ENCODE results near the gene DLL4. TPM values are rescaled to one million over a fixed set of nuclear protein-coding genes. Genes with fewer than 3 reads are reported as not detected.

Gene DLL4
- total and polyA plus RNA-seq, 10 of the 15 experiments (the other 5 are each of a cell fraction or from before 2014, with no cell fraction given), result 0.04 to 0.16 (median 0.09) TPM; not detected in 6

DNA sequence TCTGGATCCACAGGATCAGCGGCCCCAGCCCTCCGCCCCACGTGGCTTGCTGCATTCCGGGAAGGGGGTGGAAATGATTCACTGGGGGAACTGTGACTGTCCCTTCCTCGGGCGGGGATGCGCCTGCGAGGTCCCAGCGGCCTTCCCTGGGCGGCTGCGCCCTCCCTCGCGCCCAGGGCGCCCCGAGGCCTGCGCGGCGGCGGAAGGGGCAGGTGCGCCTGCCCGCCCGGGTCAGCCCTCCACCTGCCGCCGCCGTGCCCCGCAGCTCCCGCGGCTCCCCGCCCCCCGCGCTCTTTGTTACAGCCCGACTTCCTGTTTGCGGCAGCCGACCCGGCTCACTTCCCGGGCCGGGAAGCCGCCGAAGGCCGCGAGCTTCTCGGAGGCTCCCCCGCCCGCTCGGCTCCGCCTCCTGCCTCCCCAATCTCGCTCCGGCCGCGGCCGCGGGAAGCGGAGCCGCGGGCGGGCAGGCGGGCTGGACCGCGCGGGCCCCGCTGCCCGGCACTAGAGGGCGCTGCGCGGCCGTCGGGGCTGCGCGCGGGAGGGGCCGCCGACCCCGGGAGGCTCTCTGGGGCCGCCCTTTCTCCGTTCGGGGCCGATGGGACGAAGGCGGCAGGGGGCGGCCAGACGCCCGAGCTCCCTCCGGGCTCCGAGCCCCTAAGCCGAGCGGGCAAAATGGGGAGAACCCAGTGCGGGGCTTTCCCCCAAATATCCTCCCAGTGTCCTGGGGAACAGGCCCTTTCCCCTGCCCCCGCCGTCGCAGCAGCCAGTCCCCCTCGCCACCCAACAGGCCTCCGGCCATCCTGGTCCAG lies 12.6 kb downstream of the DLL4 start (continued):
- no peak for TF ChIP-seq CHD2 (IDR thresholded peaks at IDR 0.05; ENCODE audit: borderline replicate concordance, low read depth, low read length)
- no peak for TF ChIP-seq FOXM1 (IDR thresholded peaks at IDR 0.05; ENCODE audit: low read depth, low read length)
- no peak for TF ChIP-seq MYB (IDR thresholded peaks at IDR 0.05; ENCODE audit: borderline replicate concordance, low read depth, low read length)
- TF ChIP-seq, protein P1, sequence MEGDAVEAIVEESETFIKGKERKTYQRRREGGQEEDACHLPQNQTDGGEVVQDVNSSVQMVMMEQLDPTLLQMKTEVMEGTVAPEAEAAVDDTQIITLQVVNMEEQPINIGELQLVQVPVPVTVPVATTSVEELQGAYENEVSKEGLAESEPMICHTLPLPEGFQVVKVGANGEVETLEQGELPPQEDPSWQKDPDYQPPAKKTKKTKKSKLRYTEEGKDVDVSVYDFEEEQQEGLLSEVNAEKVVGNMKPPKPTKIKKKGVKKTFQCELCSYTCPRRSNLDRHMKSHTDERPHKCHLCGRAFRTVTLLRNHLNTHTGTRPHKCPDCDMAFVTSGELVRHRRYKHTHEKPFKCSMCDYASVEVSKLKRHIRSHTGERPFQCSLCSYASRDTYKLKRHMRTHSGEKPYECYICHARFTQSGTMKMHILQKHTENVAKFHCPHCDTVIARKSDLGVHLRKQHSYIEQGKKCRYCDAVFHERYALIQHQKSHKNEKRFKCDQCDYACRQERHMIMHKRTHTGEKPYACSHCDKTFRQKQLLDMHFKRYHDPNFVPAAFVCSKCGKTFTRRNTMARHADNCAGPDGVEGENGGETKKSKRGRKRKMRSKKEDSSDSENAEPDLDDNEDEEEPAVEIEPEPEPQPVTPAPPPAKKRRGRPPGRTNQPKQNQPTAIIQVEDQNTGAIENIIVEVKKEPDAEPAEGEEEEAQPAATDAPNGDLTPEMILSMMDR (IDR thresholded peaks at IDR 0.05 in 2 of 3, conservative IDR thresholded peaks at IDR 0.05 in 1 of 3; ENCODE audit: control insufficient read depth in 2 of 3, extremely low read depth in 1 of 3, insufficient read depth in 1 of 3, low read depth in 3 of 3, low read length in 3 of 3), result peak; percentile 29 to 69 (median 43); a peak in 4 of 6 replicates
- TF ChIP-seq, protein P2, sequence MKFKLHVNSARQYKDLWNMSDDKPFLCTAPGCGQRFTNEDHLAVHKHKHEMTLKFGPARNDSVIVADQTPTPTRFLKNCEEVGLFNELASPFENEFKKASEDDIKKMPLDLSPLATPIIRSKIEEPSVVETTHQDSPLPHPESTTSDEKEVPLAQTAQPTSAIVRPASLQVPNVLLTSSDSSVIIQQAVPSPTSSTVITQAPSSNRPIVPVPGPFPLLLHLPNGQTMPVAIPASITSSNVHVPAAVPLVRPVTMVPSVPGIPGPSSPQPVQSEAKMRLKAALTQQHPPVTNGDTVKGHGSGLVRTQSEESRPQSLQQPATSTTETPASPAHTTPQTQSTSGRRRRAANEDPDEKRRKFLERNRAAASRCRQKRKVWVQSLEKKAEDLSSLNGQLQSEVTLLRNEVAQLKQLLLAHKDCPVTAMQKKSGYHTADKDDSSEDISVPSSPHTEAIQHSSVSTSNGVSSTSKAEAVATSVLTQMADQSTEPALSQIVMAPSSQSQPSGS (IDR thresholded peaks at IDR 0.05; ENCODE audit: low read length), result no peak
- TF ChIP-seq, protein P3, sequence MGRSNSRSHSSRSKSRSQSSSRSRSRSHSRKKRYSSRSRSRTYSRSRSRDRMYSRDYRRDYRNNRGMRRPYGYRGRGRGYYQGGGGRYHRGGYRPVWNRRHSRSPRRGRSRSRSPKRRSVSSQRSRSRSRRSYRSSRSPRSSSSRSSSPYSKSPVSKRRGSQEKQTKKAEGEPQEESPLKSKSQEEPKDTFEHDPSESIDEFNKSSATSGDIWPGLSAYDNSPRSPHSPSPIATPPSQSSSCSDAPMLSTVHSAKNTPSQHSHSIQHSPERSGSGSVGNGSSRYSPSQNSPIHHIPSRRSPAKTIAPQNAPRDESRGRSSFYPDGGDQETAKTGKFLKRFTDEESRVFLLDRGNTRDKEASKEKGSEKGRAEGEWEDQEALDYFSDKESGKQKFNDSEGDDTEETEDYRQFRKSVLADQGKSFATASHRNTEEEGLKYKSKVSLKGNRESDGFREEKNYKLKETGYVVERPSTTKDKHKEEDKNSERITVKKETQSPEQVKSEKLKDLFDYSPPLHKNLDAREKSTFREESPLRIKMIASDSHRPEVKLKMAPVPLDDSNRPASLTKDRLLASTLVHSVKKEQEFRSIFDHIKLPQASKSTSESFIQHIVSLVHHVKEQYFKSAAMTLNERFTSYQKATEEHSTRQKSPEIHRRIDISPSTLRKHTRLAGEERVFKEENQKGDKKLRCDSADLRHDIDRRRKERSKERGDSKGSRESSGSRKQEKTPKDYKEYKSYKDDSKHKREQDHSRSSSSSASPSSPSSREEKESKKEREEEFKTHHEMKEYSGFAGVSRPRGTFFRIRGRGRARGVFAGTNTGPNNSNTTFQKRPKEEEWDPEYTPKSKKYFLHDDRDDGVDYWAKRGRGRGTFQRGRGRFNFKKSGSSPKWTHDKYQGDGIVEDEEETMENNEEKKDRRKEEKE (IDR thresholded peaks at IDR 0.05), result no peak
- 0 out of 4 replicates have a peak, but pooled peaks of 1 of the 2 experiments have one; percentile 1 for TF ChIP-seq IKZF2 (IDR thresholded peaks at IDR 0.05)
- TF ChIP-seq CEBPB (IDR thresholded peaks at IDR 0.05; ENCODE audit: borderline replicate concordance in 1 of 2, low read depth in 2 of 2, low read length in 2 of 2), result no peak
- no peak for TF ChIP-seq SMAD1 (IDR thresholded peaks at IDR 0.05; ENCODE audit: low read depth, partially characterized antibody)
- TF ChIP-seq CHD4 (IDR thresholded peaks at IDR 0.05), result no peak
- peak; percentile 15; the same call in 1 of the 2 replicates for TF ChIP-seq CREM (IDR thresholded peaks at IDR 0.05; ENCODE audit: low read depth)
- TF ChIP-seq, protein P4, sequence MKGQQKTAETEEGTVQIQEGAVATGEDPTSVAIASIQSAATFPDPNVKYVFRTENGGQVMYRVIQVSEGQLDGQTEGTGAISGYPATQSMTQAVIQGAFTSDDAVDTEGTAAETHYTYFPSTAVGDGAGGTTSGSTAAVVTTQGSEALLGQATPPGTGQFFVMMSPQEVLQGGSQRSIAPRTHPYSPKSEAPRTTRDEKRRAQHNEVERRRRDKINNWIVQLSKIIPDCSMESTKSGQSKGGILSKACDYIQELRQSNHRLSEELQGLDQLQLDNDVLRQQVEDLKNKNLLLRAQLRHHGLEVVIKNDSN (IDR thresholded peaks at IDR 0.05; ENCODE audit: borderline replicate concordance, extremely low read length, insufficient read depth, low read depth, low read length), result peak; percentile 26
- TF ChIP-seq ETV6 (conservative IDR thresholded peaks at IDR 0.05 in 1 of 2, IDR thresholded peaks at IDR 0.05 in 1 of 2; ENCODE audit: borderline replicate concordance in 1 of 2, low read depth in 1 of 2), result peak in 1 of 2 experiments; percentile 62; a peak in 1 of 4 replicates
- TF ChIP-seq KLF5 (IDR thresholded peaks at IDR 0.05; ENCODE audit: partially characterized antibody), result no peak
- TF ChIP-seq STAT1 (conservative IDR thresholded peaks at IDR 0.05), result 0 out of 2 replicates have a peak, but pooled peaks have one; percentile 10
- TF ChIP-seq RUNX3 (IDR thresholded peaks at IDR 0.05; ENCODE audit: low read length), result no peak; the same call in 1 of the 2 replicates
- TF ChIP-seq TCF3 (IDR thresholded peaks at IDR 0.05; ENCODE audit: borderline replicate concordance, insufficient read depth, low read depth, low read length), result no peak

Measured in GM12878 (cell line).